Thyroid gland (tissue), 4 donors: ENCODE results near the gene SULT1B1.

ENCODE experiments used
- CTCF ChIP-seq, 6 experiments: fragments of 200-600 bp in 3 of 6; fragments of 450-650 bp in 3 of 6; sonication (generic) in 3 of 6; IDR thresholded peaks; one replicate each; pipeline ENCODE4 v1.5.1; 2016 to 2019; ENCODE audit warnings: antibody characterized with exemption in 6 of 6, mild to moderate bottlenecking in 2 of 6, inconsistent platforms in 1 of 6, moderate library complexity in 1 of 6
- POLR2A ChIP-seq, 2 donors: fragments of 450-650 bp; IDR thresholded peaks; one replicate each; pipeline ENCODE4 v1.6.1; 2017; ENCODE audit warnings: antibody characterized with exemption in 2 of 2, mild to moderate bottlenecking in 2 of 2, moderate library complexity in 1 of 2

- no peak for TF ChIP-seq POLR2A (IDR thresholded peaks at IDR 0.05)
- no peak for TF ChIP-seq CTCF (IDR thresholded peaks at IDR 0.05)
Observed at GRCh38 chr4:69765751-69766150, 5.3 kb upstream of the SULT1B1 start.
